OCI-LY3 (cell line): ENCODE results near the gene LRP3.
"Not testable (repeated sequence)": the region's sequence is repeated elsewhere in the genome, so short reads cannot be mapped to it uniquely, and the experiment has no call there.

Experiments
- H2AFZ ChIP-seq: fragments of 200-600, 300-600 bp; shearing (Covaris generic); 2 replicates; pipeline ENCODE4 v1.6.0; 2014; ENCODE audit warnings: antibody characterized with exemption, low read depth, low read length
- H3K27ac ChIP-seq: fragments of 200-600, 300-600 bp; sonication (generic); 2 replicates; pipeline ENCODE4 v1.5.1; 2014; ENCODE audit warnings: mild to moderate bottlenecking, low read length, moderate library complexity, mixed read lengths
- H3K27me3 ChIP-seq: fragments of 200-600, 300-600 bp; sonication (generic); 2 replicates; pipeline ENCODE4 v1.6.1; 2014; ENCODE audit warnings: low read depth, low read length, mixed read lengths
- H3K36me3 ChIP-seq: fragments of 200-600, 300-600 bp; sonication (generic); replicated peaks from 2 replicates; pipeline ENCODE3; 2014; ENCODE audit warnings: low read depth, low read length, mixed read lengths
- H3K4me1 ChIP-seq: fragments of 300-600, 200-600 bp; sonication (generic); 2 replicates; pipeline ENCODE4 v1.6.1; 2014; ENCODE audit warnings: low read length, mixed read lengths
- H3K4me2 ChIP-seq: fragments of 200-600, 300-600 bp; sonication (generic); 2 replicates; pipeline ENCODE4 v1.6.1; 2014; ENCODE audit warnings: low read length, mixed read lengths
- H3K4me3 ChIP-seq: fragments of 300-600, 200-600 bp; sonication (generic); 2 replicates; pipeline ENCODE4 v1.5.1; 2014; ENCODE audit warnings: antibody characterized with exemption, mild to moderate bottlenecking, low read length, moderate library complexity
- H3K79me2 ChIP-seq: fragments of 300-600, 200-600 bp; shearing (Covaris generic); 2 replicates; pipeline ENCODE4 v1.6.1; 2014; ENCODE audit warnings: mild to moderate bottlenecking, low read length, mixed read lengths
- H3K9ac ChIP-seq: fragments of 300-600, 200-600 bp; shearing (Covaris generic); 2 replicates; pipeline ENCODE4 v1.6.0; 2014; ENCODE audit warnings: mild to moderate bottlenecking, low read length, moderate library complexity
- H3K9me3 ChIP-seq: fragments of 200-600, 300-600 bp; shearing (Covaris generic); 2 replicates; pipeline ENCODE4 v1.6.1; 2014; ENCODE audit warnings: low read length, mixed read lengths; ENCODE audit not compliant: insufficient read depth
- H4K20me1 ChIP-seq: fragments of 200-600, 300-600 bp; sonication (generic); 2 replicates; pipeline ENCODE4 v1.6.1; 2016; ENCODE audit warnings: low read length, mixed read lengths; ENCODE audit not compliant: insufficient read depth
- CTCF ChIP-seq: fragments of 200-600, 300-600 bp; sonication (generic); IDR thresholded peaks from 2 replicates; pipeline ENCODE4 v1.5.1; 2014; ENCODE audit warnings: antibody characterized with exemption, low read length, low read depth
- EZH2phosphoT487 ChIP-seq: fragments of 200-600 bp; shearing (Covaris generic); IDR thresholded peaks from 2 replicates; pipeline ENCODE4 v1.6.1; 2018; ENCODE audit warnings: antibody characterized with exemption, mixed run types, low read depth

LRP3 gene

GRCh38 chr19:33221638-33222037 is 27.5 kb downstream of the LRP3 start:
- Histone ChIP-seq H3K4me3 (no peak overlapping the region), H3K4me2 (no peak overlapping the region), H2AFZ (no peak overlapping the region), H3K27me3 (peaks cover 13% of the 10 kb centered on the region), H3K9ac (no peak overlapping the region), H3K4me1 (no peaks in the 10 kb centered on the region), H3K9me3 (no peaks in the 10 kb centered on the region), H3K36me3 (no peaks in the 10 kb centered on the region), H3K79me2 (no peaks in the 10 kb centered on the region), H4K20me1 (no peaks in the 10 kb centered on the region), H3K27ac (no peak overlapping the region)
- TF ChIP-seq CTCF (no peak), EZH2phosphoT487 (no peak)

- not testable (repeated sequence) for H3K4me2 ChIP-seq, H3K27ac ChIP-seq, H4K20me1 ChIP-seq, H3K4me3 ChIP-seq, H3K36me3 ChIP-seq, H3K79me2 ChIP-seq, H3K9me3 ChIP-seq, H2AFZ ChIP-seq, H3K4me1 ChIP-seq, H3K9ac ChIP-seq
- peaks cover 13% of the 10 kb centered on the region for H3K27me3 ChIP-seq
Observed at GRCh38 chr19:33222255-33222654, 28.1 kb downstream of the LRP3 start.

GRCh38 chr19:33224694-33225457 is 30.7 kb downstream of the LRP3 start:
- Histone ChIP-seq H3K4me2 (no peak overlapping the region), H3K27me3 (peaks cover 25% of the 10 kb centered on the region)

GRCh38 chr19:33225458-33225926 is 31.4 kb downstream of the LRP3 start, which contains the start of gene SLC7A10:
Gene SLC7A10, minus strand, starts transcription at chr19:33225850. Its CDS starts 147 bp downstream, at chr19:33225703.
- no peaks in the 10 kb centered on the region for H3K4me1 ChIP-seq
- H3K9me3 ChIP-seq, result 0 out of 2 replicates have a peak, but pooled peaks cover 14% of the 10 kb centered on the region
- H4K20me1 ChIP-seq, result no peaks in the 10 kb centered on the region
- peaks cover 3% of the 10 kb centered on the region for H3K36me3 ChIP-seq
- no peak for TF ChIP-seq EZH2phosphoT487
- no peak for TF ChIP-seq CTCF
- no peak within 1 kb of the TSS for H2AFZ ChIP-seq
- no peak within 1 kb of the TSS for H3K27ac ChIP-seq
- H3K4me3 ChIP-seq, result no peak within 1 kb of the TSS
- no peak within 1 kb of the TSS for H3K9ac ChIP-seq
- H3K79me2 ChIP-seq, result no peaks in the 10 kb centered on the region
- H3K4me2 ChIP-seq, result no peak within 1 kb of the TSS
- H3K27me3 ChIP-seq, result peaks cover 27% of the 10 kb centered on the region

More at GRCh38 chr19:33224694-33225457, 30.7 kb downstream of the LRP3 start:
- no peaks in the 10 kb centered on the region for H4K20me1 ChIP-seq
- H3K9me3 ChIP-seq, result 0 out of 2 replicates have a peak, but pooled peaks cover 14% of the 10 kb centered on the region
- no peak for TF ChIP-seq EZH2phosphoT487
- no peak for TF ChIP-seq CTCF
- no peaks in the 10 kb centered on the region for H3K79me2 ChIP-seq
- no peak overlapping the region for H3K27ac ChIP-seq
- no peak overlapping the region for H2AFZ ChIP-seq
- no peak overlapping the region for H3K9ac ChIP-seq
- peaks cover 3% of the 10 kb centered on the region for H3K36me3 ChIP-seq
- no peaks in the 10 kb centered on the region for H3K4me1 ChIP-seq
- no peak overlapping the region for H3K4me3 ChIP-seq
